Mesenteric fat pad (tissue), 1 donor: Measurements from ENCODE around the gene FRMD3. TPM values are rescaled to one million over a fixed set of nuclear protein-coding genes. Genes with fewer than 3 reads are reported as not detected.

ENCODE experiments used
- total RNA-seq: library from RNA; stranded (reverse); fragmentation: NEBNext Ultra II Directional; extraction: Animal tissue kit (Norgen Biotek cat#: 25700); gene quantifications from one replicate; pipeline ENCODE4 v1.2.1, GENCODE V29; 2021
- donor health status: DM: yes; HTN: yes; CAD: no.

Gene FRMD3
- total RNA-seq, 1 donor from 2014 or later: 11.7 TPM

Other genes starting within 250 kb of the FRMD3 start
- gene IDNK, start 84.7 kb upstream of the FRMD3 start, total RNA-seq: 6.1 TPM
- 108 TPM for gene UBQLN1, start 169.6 kb upstream of the FRMD3 start, total RNA-seq